CD4-positive, alpha-beta T cell treated with Interleukin-2 at 100 ng/mL for 4 hours (primary cell): ENCODE results near the gene MAP3K6.
"Not testable (repeated sequence)": the region's sequence is repeated elsewhere in the genome, so short reads cannot be mapped to it uniquely, and the experiment has no call there.

Experiments
- DNase-seq: peaks from one replicate; pipeline ENCODE4 v3.0.0-alpha.2; 2020; ENCODE audit warnings: low spot score

Gene MAP3K6, protein sequence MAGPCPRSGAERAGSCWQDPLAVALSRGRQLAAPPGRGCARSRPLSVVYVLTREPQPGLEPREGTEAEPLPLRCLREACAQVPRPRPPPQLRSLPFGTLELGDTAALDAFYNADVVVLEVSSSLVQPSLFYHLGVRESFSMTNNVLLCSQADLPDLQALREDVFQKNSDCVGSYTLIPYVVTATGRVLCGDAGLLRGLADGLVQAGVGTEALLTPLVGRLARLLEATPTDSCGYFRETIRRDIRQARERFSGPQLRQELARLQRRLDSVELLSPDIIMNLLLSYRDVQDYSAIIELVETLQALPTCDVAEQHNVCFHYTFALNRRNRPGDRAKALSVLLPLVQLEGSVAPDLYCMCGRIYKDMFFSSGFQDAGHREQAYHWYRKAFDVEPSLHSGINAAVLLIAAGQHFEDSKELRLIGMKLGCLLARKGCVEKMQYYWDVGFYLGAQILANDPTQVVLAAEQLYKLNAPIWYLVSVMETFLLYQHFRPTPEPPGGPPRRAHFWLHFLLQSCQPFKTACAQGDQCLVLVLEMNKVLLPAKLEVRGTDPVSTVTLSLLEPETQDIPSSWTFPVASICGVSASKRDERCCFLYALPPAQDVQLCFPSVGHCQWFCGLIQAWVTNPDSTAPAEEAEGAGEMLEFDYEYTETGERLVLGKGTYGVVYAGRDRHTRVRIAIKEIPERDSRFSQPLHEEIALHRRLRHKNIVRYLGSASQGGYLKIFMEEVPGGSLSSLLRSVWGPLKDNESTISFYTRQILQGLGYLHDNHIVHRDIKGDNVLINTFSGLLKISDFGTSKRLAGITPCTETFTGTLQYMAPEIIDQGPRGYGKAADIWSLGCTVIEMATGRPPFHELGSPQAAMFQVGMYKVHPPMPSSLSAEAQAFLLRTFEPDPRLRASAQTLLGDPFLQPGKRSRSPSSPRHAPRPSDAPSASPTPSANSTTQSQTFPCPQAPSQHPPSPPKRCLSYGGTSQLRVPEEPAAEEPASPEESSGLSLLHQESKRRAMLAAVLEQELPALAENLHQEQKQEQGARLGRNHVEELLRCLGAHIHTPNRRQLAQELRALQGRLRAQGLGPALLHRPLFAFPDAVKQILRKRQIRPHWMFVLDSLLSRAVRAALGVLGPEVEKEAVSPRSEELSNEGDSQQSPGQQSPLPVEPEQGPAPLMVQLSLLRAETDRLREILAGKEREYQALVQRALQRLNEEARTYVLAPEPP (N-terminal part only)

DNA sequence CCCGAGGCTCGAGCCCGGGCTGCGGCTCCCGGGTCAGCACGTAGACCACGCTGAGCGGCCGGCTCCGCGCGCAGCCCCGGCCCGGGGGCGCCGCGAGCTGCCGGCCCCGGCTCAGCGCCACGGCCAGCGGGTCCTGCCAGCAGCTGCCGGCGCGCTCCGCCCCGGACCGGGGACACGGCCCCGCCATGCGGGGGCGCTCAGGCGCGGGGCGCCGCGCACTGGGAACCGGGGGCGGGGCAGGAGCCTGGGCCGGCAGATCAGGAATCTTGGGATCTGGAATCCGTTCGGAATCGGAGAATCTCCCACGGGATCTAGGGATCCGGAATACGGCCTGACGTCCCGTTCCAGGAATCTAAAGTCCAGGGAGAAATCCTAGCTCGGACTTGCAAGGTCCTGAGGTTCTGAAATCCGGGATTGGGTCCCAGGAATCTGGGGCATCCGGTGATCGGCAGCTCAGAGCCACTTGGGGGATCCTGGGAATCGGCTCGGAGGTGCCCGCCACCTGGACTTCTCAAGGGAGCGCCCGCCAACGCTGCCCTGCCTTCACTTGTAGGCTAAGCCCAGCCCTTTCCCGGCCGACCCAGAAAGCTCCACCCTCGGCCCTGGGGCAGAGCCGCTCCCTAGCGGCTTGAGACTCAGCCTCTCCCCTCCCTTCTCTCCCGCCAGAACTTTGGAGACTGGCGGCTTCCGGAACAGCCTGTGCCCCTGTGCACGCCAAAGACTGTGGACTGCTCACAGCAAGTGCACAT, at the start of gene MAP3K6:
TSS of gene MAP3K6 (minus strand) at position 551 of the 749 bp plus-strand sequence. CDS start at position 187, 364 bp downstream.
- DNase-seq = peak; percentile 16

DNA sequence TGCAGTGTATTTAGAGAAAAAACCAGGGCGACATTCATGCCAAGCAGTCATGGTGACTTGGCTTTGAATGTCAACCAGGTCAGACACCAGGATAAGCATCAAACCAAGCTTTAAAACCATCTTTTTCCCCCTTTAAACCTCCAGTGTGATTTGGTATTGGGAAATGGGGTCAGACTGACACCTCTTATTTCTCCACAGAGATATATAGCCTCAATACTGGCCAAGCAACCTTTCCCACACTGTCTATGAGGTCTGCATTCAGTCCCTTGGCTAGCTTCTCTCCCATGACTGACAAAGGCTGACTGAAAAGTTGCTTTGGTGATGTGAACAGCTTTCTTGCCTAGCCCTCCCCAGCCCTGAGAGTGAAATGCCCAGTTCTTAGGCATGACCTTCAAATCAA, 47.3 kb upstream of the MAP3K6 start:
- no peak for DNase-seq

DNA sequence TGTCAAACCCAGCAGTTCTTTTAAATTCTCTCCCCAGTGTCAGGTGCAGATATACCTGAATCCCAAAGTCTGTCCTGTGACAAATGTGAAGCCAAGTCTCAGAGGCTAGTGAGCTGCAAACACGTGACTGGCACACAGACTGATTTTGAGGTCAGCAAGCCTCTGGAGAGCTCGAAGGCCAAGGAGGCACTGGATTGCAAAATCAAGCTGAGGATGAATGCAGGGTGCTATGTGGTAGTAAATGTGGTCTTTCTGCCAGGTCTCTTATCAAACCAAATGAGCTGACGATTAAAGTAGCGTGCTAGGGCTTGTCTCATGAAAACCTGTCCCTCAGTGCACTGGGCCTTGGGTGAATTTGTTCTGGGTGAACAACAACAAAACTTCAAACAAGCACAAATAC, 46.2 kb upstream of the MAP3K6 start:
- DNase-seq = no peak

DNA sequence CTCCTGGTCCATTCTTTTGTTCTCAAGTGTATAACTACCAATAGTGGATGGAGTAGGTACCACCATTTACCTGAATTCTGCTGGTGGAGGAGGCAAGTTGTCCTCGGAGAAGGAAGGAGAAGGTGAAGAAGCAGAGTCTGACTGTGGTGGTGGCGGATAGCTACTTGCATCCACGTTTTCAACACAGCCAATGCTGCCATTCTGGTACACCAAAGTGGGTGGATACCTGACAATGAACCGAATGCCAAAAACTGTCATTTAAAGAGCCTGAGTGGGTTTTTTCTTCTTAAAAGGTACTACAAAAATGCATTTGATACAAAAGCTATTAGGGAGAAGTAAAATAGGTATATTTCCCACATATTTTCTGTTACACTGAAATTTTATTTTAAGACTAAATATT, 45.7 kb upstream of the MAP3K6 start:
- DNase-seq = no peak

DNA sequence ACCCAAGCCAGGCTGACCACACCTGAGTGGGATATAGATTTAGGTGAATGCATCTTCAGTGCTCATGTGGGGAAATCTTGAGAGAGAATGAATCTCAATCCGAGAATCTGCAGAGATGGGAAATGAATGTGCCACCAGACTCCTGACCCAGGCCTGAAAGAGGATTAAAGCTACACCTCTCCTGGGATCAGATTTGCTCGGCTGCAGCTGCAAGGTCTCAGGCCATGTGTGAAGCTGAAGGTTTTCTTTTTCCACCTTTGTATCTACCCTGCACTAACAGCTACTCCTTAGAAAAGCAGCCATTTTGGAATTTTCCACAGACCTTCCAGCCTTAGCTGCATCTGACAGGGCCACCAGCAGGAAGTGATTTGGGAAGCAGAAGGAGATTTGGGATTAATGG, 43.9 kb upstream of the MAP3K6 start:
- DNase-seq = no peak

DNA sequence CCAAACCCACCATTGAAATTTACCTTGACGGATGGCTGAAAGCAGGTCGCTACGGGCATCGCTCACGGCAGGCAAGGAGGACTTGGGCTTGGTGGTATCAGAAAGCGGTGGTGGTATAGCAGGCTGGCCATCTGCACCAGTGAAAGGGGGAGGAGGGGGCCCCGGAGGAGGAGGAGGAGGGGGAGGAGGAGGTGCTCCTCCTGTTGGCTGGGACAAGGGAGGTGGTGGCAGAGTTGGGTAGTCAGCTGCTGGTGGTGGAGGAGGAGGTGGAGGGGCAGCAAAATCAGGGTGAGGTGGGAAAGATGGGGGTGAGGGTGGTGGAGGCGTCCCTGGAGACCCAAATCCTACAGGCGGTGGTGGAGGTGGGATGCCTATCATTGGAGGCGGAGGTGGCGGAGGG, 42.9 kb upstream of the MAP3K6 start:
- no peak for DNase-seq

DNA sequence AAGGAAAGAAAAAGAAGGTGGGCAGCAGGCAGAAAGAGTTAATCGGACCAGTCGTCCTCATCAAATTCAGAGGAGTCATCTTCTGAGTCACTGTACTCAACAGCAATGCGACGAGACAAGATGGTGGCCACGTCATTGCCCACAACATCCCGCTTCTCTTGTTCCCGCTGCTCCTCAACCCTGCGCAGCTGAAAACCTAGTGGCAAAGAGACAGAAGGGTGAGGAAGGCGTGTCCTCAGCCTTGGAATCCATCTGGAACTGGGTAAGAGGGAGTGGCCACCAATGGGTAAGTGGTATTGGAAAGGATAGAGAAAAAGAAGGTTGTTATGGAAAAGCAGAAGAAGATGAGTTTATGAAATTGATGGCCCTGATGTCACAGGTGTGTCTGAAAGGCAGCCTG, 41.4 kb upstream of the MAP3K6 start:
- no peak for DNase-seq

DNA sequence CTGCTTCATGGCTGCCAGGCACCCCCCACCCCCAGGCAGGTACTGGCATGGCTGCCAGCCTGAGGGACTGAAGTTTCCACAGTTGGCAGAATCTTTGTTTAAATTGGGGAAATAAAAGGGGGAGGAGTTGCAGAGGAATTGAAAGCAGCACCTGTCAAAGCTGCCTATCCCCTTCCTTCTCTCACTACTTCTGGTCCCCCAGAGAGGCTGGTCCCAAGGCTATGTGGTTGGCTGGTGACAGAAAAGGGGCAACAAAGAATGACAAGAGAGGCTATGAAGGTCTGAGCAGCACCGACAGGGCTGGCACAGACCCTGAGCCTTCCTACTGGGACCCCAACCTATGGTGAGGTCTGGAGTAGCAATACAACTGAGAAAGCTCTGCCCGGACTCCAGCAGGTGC, 40.0 kb upstream of the MAP3K6 start:
- DNase-seq = not testable (repeated sequence)

DNA sequence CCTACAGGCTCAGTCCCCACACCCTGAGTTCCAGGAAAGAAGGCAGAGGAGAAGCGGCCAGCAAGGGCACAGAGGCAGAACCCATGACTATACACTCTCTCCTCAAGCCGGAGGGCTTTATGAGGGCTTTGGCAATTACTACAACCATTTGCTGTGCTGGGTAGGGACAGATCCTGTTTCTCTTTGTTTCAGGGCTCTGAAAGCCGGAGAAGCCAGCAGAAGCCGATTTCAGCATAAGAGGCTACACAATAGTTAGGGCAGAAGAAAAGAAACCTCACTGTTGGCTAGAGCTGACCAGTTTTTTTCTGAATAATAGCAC, 39.6 kb upstream of the MAP3K6 start:
- DNase-seq = no peak

DNA sequence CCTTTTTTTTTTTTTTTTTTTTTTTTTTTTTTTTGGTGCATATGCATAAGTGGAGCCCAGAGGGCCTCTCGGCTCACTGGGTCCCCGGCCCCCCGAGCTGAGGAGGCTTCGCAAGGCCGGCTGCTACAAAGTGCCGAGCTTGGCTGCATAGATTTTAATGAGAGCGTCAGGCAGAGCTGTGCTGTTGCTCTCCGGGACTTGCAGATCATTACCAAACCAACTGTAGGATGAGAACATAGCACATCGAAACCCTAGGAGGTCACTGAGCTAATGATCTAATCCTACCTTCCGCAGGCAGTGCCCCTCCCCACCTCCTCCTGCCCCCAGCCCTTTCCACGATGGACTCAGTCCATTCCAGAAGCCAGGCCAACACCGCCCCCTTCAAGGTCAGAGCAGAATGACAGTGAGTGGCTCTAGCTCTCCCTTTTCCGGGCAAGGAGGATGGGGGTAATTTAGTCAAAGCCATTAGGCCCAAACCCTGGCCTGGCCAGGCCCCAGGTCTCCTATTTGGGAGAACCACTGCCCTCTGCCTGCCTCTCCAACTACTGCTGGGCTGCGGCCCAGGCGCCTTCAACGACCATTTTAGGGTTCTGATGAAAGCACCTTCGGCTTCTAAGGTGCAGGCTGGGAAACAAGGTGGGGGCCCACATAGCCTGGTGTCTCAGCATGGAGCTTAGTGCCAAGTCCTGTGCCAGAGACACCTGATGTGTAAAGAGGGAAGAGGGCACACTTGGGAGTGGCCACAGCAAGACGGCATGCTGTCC, 39.0 kb upstream of the MAP3K6 start:
- DNase-seq = not testable (repeated sequence)

DNA sequence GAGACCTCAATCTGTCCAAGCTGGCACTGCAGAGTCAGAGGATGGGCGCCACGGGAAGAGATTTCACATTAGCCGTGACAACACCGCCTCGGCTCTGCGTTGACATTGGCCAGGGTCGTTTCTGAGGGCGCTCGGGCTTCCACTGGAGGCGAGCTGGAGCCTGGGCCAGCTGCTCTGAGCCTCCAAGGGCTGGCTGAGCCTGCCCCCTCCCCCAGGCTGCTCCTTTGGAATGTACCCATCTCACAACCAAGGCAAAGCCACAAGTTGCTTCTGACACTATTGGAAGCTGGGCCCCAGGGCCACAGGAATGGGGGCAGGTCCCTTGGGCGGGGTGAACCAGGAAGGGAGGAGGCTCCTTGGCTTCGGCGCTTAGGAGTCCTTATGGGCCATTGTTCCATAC, 38.3 kb upstream of the MAP3K6 start:
- DNase-seq = no peak

DNA sequence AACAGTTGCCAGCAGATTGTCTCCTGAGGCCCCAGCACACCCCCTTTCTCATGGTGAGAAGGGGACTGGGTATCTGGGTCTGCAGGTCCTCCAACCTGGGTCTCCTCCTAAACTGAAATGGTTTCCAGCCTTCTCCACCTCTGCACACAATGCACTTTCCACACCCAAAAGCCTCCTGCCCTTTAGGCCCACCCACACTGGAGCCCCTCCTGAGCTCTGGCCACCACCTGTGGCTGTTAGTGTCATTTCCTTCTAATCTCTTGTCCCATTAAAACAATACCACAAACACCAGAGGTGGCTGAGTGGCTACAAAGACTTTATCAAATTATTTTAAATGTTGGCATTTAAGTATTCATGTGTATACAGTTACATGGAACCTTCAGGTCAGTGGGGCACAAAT, 37.2 kb upstream of the MAP3K6 start:
- DNase-seq = no peak

DNA sequence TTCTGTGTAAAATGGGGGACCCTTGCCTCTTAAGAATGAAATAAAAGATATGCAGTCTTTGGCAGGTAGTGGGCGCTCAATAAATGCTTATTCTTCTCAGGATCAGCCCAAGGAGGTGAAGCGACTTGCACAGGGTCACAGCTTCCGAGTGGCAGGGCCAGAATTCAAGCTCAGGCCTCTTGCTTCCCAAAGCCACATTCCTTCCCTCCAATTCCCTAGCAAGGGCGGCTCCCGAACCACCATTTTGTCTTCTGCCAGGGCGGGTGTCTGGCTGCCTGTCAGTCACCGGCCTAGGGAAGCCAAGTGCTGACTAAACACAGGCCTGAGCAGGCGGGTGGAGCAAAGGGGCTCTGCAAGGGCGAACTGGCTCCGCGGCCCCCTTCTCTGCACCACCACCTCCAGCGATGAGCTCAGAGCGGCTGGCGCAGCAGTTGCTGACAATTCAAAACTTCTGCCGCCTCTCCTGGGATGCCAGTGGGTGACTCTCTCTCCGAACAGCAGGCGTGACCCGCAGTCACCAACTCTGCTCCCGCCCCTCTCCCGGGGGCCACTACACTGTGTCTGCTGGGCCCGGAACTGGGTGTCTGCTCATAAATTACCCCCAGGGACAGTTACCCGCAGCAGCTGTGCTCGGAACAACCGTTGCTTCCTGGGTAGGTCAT, 36.4 kb upstream of the MAP3K6 start:
- peak; percentile 31 for DNase-seq

DNA sequence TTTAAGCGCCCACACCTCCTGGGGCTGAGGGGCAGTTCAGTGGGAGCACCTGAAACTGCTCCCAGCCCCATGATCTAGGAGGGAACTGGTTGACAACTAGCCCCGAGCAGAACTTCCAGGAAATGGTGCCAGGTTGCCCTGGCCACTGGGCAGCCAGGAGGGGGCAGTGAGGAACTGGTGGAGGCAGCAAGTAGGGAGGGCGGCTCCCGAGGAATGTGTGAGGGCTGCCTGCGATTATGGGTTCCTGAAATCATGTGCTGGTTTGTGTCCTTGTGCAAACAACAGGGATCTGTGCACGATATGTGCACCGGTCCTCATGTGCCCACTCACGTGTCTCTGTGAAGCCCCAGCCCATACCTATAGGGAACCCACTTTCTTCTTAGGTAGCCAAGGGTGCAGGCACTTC, 35.6 kb upstream of the MAP3K6 start:
- DNase-seq = no peak

DNA sequence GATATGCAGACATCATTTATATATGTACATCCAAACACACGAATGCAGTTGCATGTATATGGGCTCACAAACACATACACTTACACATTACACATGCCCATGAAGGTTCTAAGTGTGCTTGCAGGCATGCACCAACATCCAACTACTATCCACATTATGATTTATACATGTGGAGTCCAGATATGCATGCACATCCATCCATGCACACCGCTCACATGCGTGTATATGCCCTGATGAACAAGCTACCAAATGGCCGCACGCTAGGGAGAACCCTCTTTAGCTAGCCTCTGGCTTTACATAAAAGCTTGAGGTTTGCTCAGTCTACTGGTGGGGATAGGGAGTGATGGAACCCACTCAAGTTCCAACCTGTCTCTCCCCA, 34.2 kb upstream of the MAP3K6 start:
- no peak for DNase-seq

DNA sequence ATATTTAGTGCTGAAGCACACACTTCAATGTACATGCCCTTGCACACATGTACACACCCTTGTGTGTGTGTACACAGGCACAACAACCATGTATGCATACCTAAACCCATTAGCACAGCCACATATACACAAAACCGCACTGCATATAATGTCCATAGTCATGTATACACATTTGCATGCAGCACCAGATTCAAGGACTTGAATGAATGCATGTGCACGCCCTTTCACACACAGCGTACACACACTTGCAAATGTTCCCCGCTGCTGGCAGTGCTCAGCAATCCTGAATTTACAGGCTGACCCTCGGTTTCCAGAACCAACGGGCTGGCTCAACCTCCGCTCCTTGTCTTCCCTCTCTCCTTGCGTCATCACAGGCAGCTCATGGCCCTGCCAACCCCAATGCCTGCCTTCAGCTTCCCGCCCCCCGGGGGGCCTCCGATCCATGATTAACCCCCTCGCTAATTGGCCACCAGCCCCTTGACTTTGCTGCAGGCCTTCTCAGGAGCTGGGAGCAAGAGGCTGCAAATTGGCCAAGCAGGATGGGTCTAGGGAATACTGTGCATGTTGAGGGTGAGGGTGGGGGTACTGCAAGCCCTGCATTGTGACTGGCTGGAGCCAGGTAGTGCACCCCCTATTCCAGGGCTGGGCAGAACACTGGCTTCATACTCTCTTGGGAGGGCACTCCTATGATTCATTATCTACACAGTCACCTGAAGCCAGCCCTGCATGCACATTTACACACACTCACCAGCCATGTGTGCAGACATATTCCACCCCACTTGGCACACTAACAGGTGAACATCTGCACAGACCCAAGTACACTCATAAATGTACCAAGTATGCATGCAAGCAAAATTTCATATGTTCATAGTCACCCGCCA, 33.6 kb upstream of the MAP3K6 start:
- no peak for DNase-seq

DNA sequence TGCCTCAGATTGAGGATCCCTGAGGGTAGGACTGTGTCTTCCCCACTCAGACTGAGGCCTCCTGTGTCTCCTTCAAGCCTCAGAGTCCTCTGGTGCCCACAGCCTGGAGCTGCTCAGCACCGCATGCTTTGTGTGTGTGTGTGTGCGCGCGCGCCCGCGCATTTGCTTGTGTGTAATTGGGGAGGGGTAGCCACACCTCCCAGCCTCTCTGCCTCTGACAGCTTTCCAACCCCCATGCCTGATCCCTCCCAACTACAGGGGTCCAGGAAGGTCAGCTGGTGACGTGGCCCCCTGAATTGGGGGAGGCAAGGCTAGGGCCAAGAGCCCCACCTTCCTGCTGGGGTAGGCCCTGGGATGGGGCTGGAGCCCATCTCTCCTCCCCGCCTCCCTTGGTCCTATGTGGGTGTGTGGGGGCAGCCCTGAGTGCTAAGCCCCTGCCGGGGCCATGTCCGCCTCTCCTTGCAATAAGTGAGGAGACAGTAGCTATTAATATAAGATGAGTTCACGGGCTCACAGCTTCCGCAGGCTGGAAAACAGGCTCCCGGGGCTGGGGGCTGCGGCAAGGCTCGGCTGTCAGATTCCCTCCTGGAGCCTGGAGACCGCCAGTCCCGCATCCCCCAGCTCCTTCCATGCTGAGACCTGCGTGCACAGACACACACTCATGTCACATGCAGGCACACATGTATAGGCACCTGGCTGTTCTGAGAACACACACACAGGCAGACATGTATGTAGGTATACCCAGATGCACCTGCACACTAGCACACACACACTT, 32.7 kb upstream of the MAP3K6 start:
- DNase-seq = no peak

DNA sequence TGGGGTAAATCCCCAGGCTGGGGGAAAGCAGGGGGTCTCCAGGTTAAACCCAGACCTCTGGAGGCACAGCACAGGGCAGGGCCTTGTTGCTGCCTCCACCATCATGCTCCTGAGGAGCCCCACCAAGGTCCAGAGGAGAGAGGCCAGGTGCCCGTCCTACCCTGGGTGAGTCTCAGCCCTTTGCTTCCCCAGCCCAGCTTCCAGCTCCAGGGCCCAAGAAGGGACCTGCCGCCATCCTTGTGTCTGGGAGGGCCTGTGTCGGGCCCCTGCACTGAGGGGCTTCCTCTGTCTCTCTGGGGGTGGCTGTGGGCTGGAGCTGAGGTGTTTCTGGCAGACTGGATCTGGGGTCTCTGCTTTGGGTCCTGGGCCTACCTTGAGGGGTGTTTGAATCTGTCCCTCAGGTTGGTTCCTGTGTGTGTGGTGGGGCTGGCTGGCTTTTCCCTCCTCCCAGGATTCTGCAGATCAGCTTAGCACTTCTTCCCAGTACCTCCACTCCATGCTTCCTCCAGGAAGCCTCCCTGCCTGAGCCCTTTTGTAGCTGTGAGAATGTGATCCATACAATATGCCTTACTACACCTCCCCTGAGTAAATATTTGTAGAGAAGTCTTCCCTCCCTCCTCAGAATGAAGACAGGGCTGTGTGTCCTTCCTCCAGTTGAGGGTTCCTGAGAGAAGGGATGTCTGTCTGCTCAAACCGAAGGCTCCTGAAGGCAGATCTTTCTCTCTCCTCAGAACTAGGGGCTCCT, 31.8 kb upstream of the MAP3K6 start:
- DNase-seq = no peak
